Bronchial epithelial cell (primary cell): ENCODE data around the gene GABRB3. TPM values are rescaled to one million over a fixed set of nuclear protein-coding genes. Genes with fewer than 3 reads are reported as not detected.

Source experiments
- DNase-seq: peaks from one replicate; pipeline ENCODE4 v3.0.0-alpha.2; 2010; ENCODE audit warnings: low read depth
- FAIRE-seq: peaks from 2 replicates; lab custom pipeline; 2011; peaks lifted over from hg19 to GRCh38; lab: Jason Lieb, UNC
- H3K27me3 ChIP-seq: 2 replicates; pipeline ENCODE4 v1.5.1; 2011; ENCODE audit warnings: low read length; ENCODE audit not compliant: control insufficient read depth, insufficient read depth
- H3K36me3 ChIP-seq: 2 replicates; pipeline ENCODE4 v1.5.1; 2011; ENCODE audit warnings: low read length; ENCODE audit not compliant: control insufficient read depth, insufficient read depth
- H3K4me3 ChIP-seq: 2 replicates; pipeline ENCODE4 v1.5.1; 2011; ENCODE audit warnings: mild to moderate bottlenecking, low read depth, low read length, control low read depth
- total RNA-seq: library from RNA; depleted of rRNA; stranded (reverse); fragments of >200 nt; gene quantifications from 2 replicates; pipeline ENCODE4 v1.2.1, GENCODE V29; 2014
- TF ChIP-seq, protein P1 (sequence below): IDR thresholded peaks from 2 replicates; pipeline ENCODE4 v1.5.1; 2011; ENCODE audit warnings: mild to moderate bottlenecking, moderate library complexity, low read length, control low read depth, inconsistent platforms; ENCODE audit not compliant: insufficient read depth, severe bottlenecking

The GABRB3 gene
- total RNA-seq, 1 donor from 2014 or later, result 1.1 TPM

DNA sequence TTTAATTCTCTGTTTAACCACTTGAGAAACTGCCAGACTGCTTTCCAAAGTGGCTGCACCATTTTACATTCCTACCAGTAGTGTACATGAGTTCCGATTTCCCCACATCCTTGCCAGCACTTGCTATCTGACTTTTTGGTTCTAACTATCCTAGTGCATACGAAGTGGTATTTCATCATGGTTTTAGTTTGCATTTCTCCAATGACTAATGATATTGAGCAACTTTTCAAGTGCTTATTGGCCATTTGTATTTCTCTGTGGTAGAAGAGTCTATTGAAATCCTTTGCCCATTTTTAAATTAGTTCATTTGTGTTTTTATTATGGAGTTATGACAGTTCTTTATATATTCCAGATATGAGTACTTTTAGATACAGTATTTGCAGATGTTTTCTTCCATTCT, 247.8 kb downstream of the GABRB3 start:
- no peaks in the 10 kb centered on the region for H3K27me3 ChIP-seq
- DNase-seq, result peak; percentile 44
- H3K36me3 ChIP-seq, result no peaks in the 10 kb centered on the region
- H3K4me3 ChIP-seq, result no peak overlapping the region
- no peak for FAIRE-seq
- TF ChIP-seq, protein P1, sequence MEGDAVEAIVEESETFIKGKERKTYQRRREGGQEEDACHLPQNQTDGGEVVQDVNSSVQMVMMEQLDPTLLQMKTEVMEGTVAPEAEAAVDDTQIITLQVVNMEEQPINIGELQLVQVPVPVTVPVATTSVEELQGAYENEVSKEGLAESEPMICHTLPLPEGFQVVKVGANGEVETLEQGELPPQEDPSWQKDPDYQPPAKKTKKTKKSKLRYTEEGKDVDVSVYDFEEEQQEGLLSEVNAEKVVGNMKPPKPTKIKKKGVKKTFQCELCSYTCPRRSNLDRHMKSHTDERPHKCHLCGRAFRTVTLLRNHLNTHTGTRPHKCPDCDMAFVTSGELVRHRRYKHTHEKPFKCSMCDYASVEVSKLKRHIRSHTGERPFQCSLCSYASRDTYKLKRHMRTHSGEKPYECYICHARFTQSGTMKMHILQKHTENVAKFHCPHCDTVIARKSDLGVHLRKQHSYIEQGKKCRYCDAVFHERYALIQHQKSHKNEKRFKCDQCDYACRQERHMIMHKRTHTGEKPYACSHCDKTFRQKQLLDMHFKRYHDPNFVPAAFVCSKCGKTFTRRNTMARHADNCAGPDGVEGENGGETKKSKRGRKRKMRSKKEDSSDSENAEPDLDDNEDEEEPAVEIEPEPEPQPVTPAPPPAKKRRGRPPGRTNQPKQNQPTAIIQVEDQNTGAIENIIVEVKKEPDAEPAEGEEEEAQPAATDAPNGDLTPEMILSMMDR, result no peak

DNA sequence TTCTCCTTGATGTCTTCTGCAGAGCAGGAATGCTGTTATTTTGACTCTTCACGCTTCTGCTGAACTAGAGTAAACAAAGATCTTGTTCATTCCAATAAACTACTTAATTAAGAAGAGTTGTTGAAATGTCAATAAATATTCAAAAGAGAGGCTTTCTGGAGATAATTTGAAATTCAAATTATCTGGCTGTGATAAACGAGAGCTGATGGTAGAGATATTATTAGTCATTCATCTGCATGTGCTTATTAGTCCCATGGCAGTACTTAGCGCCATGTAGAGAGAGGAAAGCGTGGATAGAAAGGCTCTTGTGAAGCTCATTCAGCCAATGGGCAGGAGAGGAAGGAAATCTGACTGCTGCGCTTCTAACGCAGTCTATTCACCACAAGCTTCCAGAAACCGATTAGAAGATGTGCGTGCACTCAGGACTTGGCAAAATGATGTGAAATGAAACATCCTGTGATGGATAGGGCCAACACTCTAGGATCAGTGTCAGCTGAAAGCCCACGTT, 251.1 kb downstream of the GABRB3 start:
- no peak for DNase-seq
- peak; percentile 13 for FAIRE-seq
- H3K36me3 ChIP-seq, result no peaks in the 10 kb centered on the region
- no peak overlapping the region for H3K4me3 ChIP-seq
- H3K27me3 ChIP-seq, result no peaks in the 10 kb centered on the region
- TF ChIP-seq, protein P1, result no peak

DNA sequence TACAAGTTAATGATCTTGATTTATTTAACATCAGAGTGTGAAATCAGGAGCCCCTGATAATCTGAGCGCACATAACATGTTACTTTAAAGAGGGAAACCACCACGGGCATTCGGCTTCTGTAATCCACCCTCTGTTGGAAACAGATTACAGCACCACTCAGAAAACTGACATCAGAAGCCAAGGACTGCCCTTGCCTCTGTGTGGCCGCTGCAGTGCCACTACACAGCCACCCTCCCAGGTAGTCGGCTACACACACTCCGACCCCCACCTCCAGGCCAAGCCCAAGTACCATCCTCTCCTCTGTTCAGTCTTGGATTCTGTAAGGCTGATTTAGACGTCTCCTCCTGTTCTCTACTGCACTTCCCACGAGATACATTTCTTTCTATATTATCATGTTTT, 251.7 kb downstream of the GABRB3 start:
- H3K27me3 ChIP-seq, result no peaks in the 10 kb centered on the region
- H3K36me3 ChIP-seq, result no peaks in the 10 kb centered on the region
- FAIRE-seq, result no peak
- TF ChIP-seq, protein P1, result no peak
- no peak overlapping the region for H3K4me3 ChIP-seq
- no peak for DNase-seq

DNA sequence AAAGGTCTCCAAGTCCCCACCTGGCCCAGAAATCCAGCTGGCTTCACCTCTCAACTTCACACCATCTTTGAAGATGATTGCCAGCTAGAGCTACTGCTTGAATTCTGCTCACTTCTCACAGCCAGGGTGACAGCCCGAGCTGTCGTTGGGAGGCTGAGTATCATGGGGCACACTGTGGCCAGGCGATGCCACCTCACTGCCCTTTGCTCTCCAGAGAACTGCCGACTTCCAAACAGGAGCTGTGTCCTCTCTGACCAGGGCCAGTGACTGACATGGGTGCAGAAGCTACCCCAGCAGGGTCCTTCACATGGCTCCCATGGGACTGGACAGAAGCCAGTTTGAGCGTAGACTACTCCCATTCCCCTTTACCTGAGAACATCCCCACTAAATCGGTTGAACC, 254.0 kb downstream of the GABRB3 start:
- FAIRE-seq (no peak), DNase-seq (no peak)
- Histone ChIP-seq H3K4me3 (no peak overlapping the region), H3K36me3 (no peaks in the 10 kb centered on the region), H3K27me3 (no peaks in the 10 kb centered on the region)
- TF ChIP-seq, protein P1, result no peak

DNA sequence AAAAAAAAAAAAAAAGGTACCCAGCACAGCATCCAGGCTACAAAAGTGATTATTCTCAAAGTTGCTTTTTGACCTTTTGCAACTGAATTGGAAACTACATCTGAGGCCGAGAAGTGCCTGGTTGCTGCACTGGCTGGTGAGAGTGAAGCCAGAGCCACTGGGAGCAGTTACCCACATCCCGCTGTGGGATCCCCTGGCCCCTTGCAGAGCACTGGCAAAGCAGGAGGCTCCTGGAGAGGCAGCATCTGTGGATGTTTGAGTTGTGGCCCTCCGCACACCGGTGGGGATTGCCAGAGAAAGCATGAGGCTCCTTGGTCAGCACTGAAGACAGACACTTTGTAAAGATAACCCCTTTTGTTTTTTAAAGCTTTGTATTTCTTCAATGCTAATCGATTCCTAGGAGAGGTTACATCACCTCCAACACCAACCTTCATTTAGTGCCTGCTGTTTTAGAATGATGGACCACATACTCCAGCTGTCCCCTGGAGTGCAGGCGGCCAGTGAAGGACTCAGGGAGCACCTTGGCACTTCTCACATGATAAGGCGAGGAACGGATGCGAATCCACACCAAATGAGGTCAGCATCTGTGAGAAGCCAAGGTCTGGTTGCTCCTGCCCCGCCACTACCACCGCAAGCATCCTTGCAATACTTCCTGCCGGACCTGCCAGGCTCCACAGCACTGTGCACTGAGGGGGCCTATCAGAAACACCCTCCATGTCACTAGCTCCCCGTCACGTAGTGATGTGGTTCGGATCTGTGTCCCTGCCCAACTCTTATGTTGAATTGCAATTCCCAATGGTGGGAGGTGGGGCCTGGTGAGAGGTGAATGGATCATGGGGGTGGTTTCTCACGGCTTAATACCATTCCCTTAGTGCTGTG, 256.5 kb downstream of the GABRB3 start:
- H3K36me3 ChIP-seq, result no peaks in the 10 kb centered on the region
- DNase-seq (no peak), FAIRE-seq (no peak)
- no peak overlapping the region for H3K4me3 ChIP-seq
- TF ChIP-seq, protein P1, result no peak
- no peaks in the 10 kb centered on the region for H3K27me3 ChIP-seq

DNA sequence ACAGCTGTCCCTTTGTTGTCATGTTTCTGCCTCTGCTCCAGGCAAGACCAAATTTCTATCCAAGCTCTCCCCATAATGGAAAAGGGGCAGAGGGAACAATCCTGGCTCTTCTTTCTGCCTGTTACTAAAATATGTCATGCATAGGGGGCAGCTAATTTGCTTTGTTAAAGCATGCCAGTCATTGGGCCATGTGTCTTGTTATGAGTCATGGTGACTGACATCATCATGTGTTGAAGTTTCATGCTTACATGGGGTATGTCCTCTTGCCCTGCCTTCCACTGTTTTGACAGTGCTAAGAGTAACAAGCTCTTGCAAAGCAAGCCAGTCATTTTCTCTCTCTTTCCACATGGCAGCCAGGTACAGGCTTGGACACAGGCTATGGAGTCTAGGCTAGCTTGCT, 268.9 kb downstream of the GABRB3 start:
- Histone ChIP-seq H3K4me3 (no peak overlapping the region), H3K27me3 (no peaks in the 10 kb centered on the region), H3K36me3 (no peaks in the 10 kb centered on the region)
- TF ChIP-seq, protein P1, result no peak
- DNase-seq, result peak; percentile 2
- no peak for FAIRE-seq
